ENCODE results near the gene KCNIP4.

GRCh38 chr4:21806991-21807390, 141.6 kb downstream of the KCNIP4 start:
- TF ChIP-seq RAD21 (IDR thresholded peaks at IDR 0.05; ENCODE audit: insufficient read depth, low read depth, low read length) (no peak), SRF (IDR thresholded peaks at IDR 0.05; ENCODE audit: low read depth in 2 of 2, low read length in 2 of 2) (no peak), EZH2 (IDR thresholded peaks at IDR 0.05; ENCODE audit: borderline replicate concordance, control insufficient read depth, low read depth, low read length) (no peak), REST (IDR thresholded peaks at IDR 0.05; ENCODE audit: low read depth, low read length) (no peak), CTCF (IDR thresholded peaks at IDR 0.05 in 2 of 3, conservative IDR thresholded peaks at IDR 0.05 in 1 of 3; ENCODE audit: control insufficient read depth in 2 of 3, extremely low read depth in 1 of 3, insufficient read depth in 1 of 3, low read depth in 3 of 3, low read length in 3 of 3) (no peak), FOXM1 (IDR thresholded peaks at IDR 0.05; ENCODE audit: low read depth, low read length) (no peak), ZNF274 (IDR thresholded peaks at IDR 0.05; ENCODE audit: insufficient read depth, insufficient read length) (no peak), KLF5 (IDR thresholded peaks at IDR 0.05; ENCODE audit: partially characterized antibody) (no peak), BHLHE40 (IDR thresholded peaks at IDR 0.05; ENCODE audit: borderline replicate concordance in 1 of 2, low read depth in 2 of 2, low read length in 1 of 2) (no peak), NRF1 (conservative IDR thresholded peaks at IDR 0.05; ENCODE audit: low read depth, low read length) (no peak), EP300 (IDR thresholded peaks at IDR 0.05; ENCODE audit: borderline replicate concordance in 1 of 2, control insufficient read depth in 1 of 2, low read depth in 2 of 2, low read length in 2 of 2) (no peak), SMARCA5 (IDR thresholded peaks at IDR 0.05) (no peak)

Measured in GM12878 (cell line).